Mesendoderm (in vitro differentiated cells): ENCODE results near the gene PRR14L.
"Not testable (repeated sequence)": the region's sequence is repeated elsewhere in the genome, so short reads cannot be mapped to it uniquely, and the experiment has no call there.

Source experiments
- DNase-seq: peaks from one replicate; pipeline ENCODE4 v3.0.0; 2013
- H2AK5ac ChIP-seq: 2 replicates; pipeline ENCODE4 v1.6.1; 2013; ENCODE audit warnings: low read length, inconsistent platforms
- H2BK120ac ChIP-seq: 2 replicates; pipeline ENCODE4 v1.6.1; 2013; ENCODE audit warnings: low read depth, mild to moderate bottlenecking, low read length, moderate library complexity, mixed read lengths
- H2BK15ac ChIP-seq: replicated peaks from 2 replicates; pipeline ENCODE4 v1.6.1; 2013; ENCODE audit warnings: low read depth, mild to moderate bottlenecking, moderate library complexity
- H2BK5ac ChIP-seq: 2 replicates; pipeline ENCODE4 v1.6.1; 2013; ENCODE audit warnings: low read length, inconsistent platforms
- H3K18ac ChIP-seq: 2 replicates; pipeline ENCODE4 v1.6.1; 2013; ENCODE audit warnings: mild to moderate bottlenecking, low read length, mixed read lengths
- H3K23ac ChIP-seq: one replicate; pipeline ENCODE4 v1.6.1; 2013; ENCODE audit warnings: low read length
- H3K27ac ChIP-seq: 2 replicates; pipeline ENCODE4 v1.5.1; 2013; ENCODE audit warnings: low read depth, mild to moderate bottlenecking, inconsistent platforms, low read length, moderate library complexity
- H3K27me3 ChIP-seq: 2 replicates; pipeline ENCODE4 v1.6.1; 2013; ENCODE audit warnings: low read length, control low read depth, mild to moderate bottlenecking, inconsistent platforms; ENCODE audit not compliant: insufficient read depth, poor library complexity
- H3K36me3 ChIP-seq: 2 replicates; pipeline ENCODE4 v1.6.1; 2013; ENCODE audit warnings: low read length, inconsistent platforms; ENCODE audit not compliant: control insufficient read depth, insufficient read depth
- H3K4ac ChIP-seq: one replicate; pipeline ENCODE4 v1.6.1; 2013; ENCODE audit warnings: low read depth, mild to moderate bottlenecking, low read length, moderate library complexity
- H3K4me1 ChIP-seq: 2 replicates; pipeline ENCODE4 v1.6.1; 2013; ENCODE audit warnings: low read depth, low read length, inconsistent platforms; ENCODE audit not compliant: control insufficient read depth
- H3K4me2 ChIP-seq: 2 replicates; pipeline ENCODE4 v1.6.1; 2013; ENCODE audit warnings: low read length
- H3K4me3 ChIP-seq: 2 replicates; pipeline ENCODE4 v1.5.1; 2013; ENCODE audit warnings: mild to moderate bottlenecking, low read length
- H3K56ac ChIP-seq: one replicate; pipeline ENCODE4 v1.6.1; 2013; ENCODE audit warnings: low read length
- H3K79me1 ChIP-seq: 2 replicates; pipeline ENCODE4 v1.6.1; 2013; ENCODE audit warnings: low read length, inconsistent platforms
- H3K79me2 ChIP-seq: 2 replicates; pipeline ENCODE4 v1.6.1; 2013; ENCODE audit warnings: mild to moderate bottlenecking, low read length; ENCODE audit not compliant: control insufficient read depth, insufficient read depth
- H3K9ac ChIP-seq: 2 replicates; pipeline ENCODE4 v1.6.1; 2013; ENCODE audit warnings: low read length, inconsistent platforms
- H4K5ac ChIP-seq: one replicate; pipeline ENCODE4 v1.6.1; 2013; ENCODE audit warnings: low read length
- H4K8ac ChIP-seq: one replicate; pipeline ENCODE4 v1.6.1; 2013; ENCODE audit warnings: low read depth, mild to moderate bottlenecking, control low read depth, low read length, moderate library complexity
- WGBS: extraction: QIAGEN DNeasy Blood & Tissue Kit; methylation state at CpG from one replicate; pipeline ENCODE4 v1.1.7; 2013; ENCODE audit warnings: low lambda C conversion rate, missing lambda C conversion rate; ENCODE audit not compliant: insufficient coverage; ENCODE audit errors: extremely low coverage; 5-methylcytosine and 5-hydroxymethylcytosine counted together

The PRR14L gene

GRCh38 chr22:31711226-31711625 lies 38.7 kb downstream of the PRR14L start:
- not testable (repeated sequence) for H3K18ac ChIP-seq, H2BK120ac ChIP-seq, H3K4me1 ChIP-seq, H3K9ac ChIP-seq, H2BK15ac ChIP-seq, H3K4me2 ChIP-seq, H3K79me1 ChIP-seq, H2BK5ac ChIP-seq, H4K5ac ChIP-seq, H3K4me3 ChIP-seq, H3K23ac ChIP-seq, DNase-seq, H3K27me3 ChIP-seq, H3K79me2 ChIP-seq, H3K4ac ChIP-seq, H4K8ac ChIP-seq, H3K56ac ChIP-seq, H2AK5ac ChIP-seq, H3K27ac ChIP-seq
- no CpG with 5 or more reads among the region's 12 CpGs for WGBS
- H3K36me3 ChIP-seq = peaks cover 21% of the 10 kb centered on the region

GRCh38 chr22:31707519-31707918 lies 42.4 kb downstream of the PRR14L start:
- Histone ChIP-seq H3K56ac (no peak overlapping the region), H3K18ac (no peak overlapping the region), H3K27me3 (no peaks in the 10 kb centered on the region), H3K4me1 (no peaks in the 10 kb centered on the region), H3K9ac (no peak overlapping the region), H3K23ac (no peak overlapping the region), H2BK120ac (no peak overlapping the region), H3K27ac (no peak overlapping the region), H3K4me2 (no peak overlapping the region), H3K4me3 (no peak overlapping the region), H2BK15ac (no peak overlapping the region), H3K79me1 (peaks cover 4% of the 10 kb centered on the region), H4K5ac (no peak overlapping the region), H2BK5ac (no peak overlapping the region), H4K8ac (no peak overlapping the region), H2AK5ac (no peak overlapping the region), H3K4ac (no peak overlapping the region), H3K36me3 (peaks cover 15% of the 10 kb centered on the region), H3K79me2 (no peaks in the 10 kb centered on the region)
- no CpG with 5 or more reads among the region's 8 CpGs for WGBS
- no peak for DNase-seq

DNA sequence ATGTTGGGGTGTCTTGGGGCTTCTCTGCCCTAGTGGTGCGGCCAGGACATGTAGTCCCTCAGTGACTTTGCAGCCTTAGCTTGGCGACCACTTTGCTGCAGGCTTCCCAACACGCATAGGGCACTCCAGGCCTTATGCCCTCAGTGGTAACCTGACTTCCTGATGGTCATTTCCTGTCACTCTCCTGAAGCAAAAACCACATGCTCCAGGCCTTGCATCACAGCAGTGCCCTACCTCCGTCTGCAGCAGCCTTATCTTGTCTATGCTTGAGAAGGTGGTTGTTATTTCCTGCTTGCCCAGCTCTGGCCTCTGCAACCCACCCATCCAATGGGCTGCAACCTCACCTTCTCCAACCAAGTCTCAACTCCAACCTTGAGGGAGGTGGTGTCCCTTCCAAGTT lies 54.5 kb downstream of the PRR14L start:
- no CpG with 5 or more reads among the region's 4 CpGs for WGBS
- Histone ChIP-seq H2AK5ac (no peak overlapping the region), H3K27me3 (no peaks in the 10 kb centered on the region), H3K4me2 (no peak overlapping the region), H3K23ac (no peak overlapping the region), H3K27ac (no peak overlapping the region), H3K9ac (no peak overlapping the region), H2BK5ac (no peak overlapping the region), H2BK120ac (no peak overlapping the region), H2BK15ac (no peak overlapping the region), H3K79me2 (no peaks in the 10 kb centered on the region), H3K4me1 (no peaks in the 10 kb centered on the region), H4K8ac (no peak overlapping the region), H3K18ac (no peak overlapping the region), H4K5ac (no peak overlapping the region), H3K36me3 (peaks cover 2% of the 10 kb centered on the region), H3K4ac (no peak overlapping the region), H3K56ac (no peak overlapping the region), H3K79me1 (no peaks in the 10 kb centered on the region), H3K4me3 (no peak overlapping the region)
- DNase-seq = peak; percentile 27

DNA sequence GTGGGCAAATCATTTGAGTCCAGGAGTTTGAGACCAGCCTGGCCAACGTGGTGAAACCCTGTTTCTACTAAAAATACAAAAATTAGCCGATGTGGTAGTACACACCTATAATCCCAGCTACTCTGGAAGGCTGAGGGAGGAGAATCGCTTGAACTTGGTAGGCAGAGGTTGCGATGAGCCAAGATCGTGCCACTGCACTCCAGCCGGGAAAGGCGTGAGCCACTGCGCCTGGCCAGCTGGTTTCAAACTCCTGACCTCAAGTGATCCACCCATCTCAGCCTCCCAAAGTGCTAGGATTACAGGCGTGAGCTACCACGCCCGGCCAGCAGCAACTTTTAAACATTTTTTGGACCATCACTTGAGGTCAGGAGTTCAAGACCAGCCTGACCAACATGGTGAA lies 55.9 kb downstream of the PRR14L start:
- not testable (repeated sequence) for H3K4me3 ChIP-seq, H4K5ac ChIP-seq, H3K9ac ChIP-seq, H3K27me3 ChIP-seq, H3K79me1 ChIP-seq, H3K4me2 ChIP-seq, H3K4me1 ChIP-seq, H2BK15ac ChIP-seq, H2AK5ac ChIP-seq, H3K36me3 ChIP-seq, H3K56ac ChIP-seq, H3K79me2 ChIP-seq, H4K8ac ChIP-seq, H3K4ac ChIP-seq, H3K23ac ChIP-seq, H3K18ac ChIP-seq, H2BK5ac ChIP-seq, DNase-seq, H3K27ac ChIP-seq, H2BK120ac ChIP-seq
- no CpG with 5 or more reads among the region's 11 CpGs for WGBS

- Histone ChIP-seq H3K27me3 (no peaks in the 10 kb centered on the region), H3K79me1 (no peaks in the 10 kb centered on the region), H2BK5ac (no peak overlapping the region), H4K8ac (no peak overlapping the region), H3K79me2 (no peaks in the 10 kb centered on the region), H3K27ac (no peak overlapping the region), H3K56ac (no peak overlapping the region), H3K4ac (no peak overlapping the region), H2BK120ac (no peak overlapping the region), H3K18ac (no peak overlapping the region), H3K23ac (no peak overlapping the region), H3K9ac (no peak overlapping the region), H2BK15ac (no peak overlapping the region), H4K5ac (no peak overlapping the region), H3K36me3 (peaks cover 2% of the 10 kb centered on the region), H3K4me1 (no peaks in the 10 kb centered on the region), H3K4me2 (no peak overlapping the region), H2AK5ac (no peak overlapping the region), H3K4me3 (no peak overlapping the region)
- WGBS = no CpG with 5 or more reads among the region's 1 CpG
- DNase-seq = no peak
Measured at GRCh38 chr22:31692186-31692886, 57.6 kb downstream of the PRR14L start.

DNA sequence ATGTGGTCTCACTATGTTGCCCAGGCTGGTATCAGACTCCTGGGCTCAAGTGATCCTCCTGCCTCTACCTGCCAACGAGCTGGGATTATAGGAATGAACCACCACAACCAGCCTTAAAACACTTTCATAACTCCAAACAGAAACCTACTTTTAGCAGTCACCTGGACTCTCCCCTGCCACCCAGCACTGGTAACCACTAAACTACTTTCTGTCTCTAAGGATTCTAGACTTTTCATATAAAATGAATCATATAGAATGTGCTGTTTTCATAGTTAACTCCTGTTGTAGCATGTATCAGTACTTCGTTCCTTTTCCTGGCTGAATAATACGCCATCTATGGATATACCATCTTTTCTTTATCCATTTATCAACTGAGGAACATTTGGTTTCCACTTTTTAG lies 58.5 kb downstream of the PRR14L start:
- Histone ChIP-seq H3K4me3 (no peak overlapping the region), H4K5ac (no peak overlapping the region), H3K4me2 (no peak overlapping the region), H3K4me1 (no peaks in the 10 kb centered on the region), H4K8ac (no peak overlapping the region), H2AK5ac (no peak overlapping the region), H2BK15ac (no peak overlapping the region), H2BK5ac (no peak overlapping the region), H3K18ac (no peak overlapping the region), H2BK120ac (no peak overlapping the region), H3K27ac (no peak overlapping the region), H3K9ac (no peak overlapping the region), H3K36me3 (peaks cover 2% of the 10 kb centered on the region), H3K27me3 (no peaks in the 10 kb centered on the region), H3K23ac (no peak overlapping the region), H3K4ac (no peak overlapping the region), H3K56ac (no peak overlapping the region), H3K79me2 (no peaks in the 10 kb centered on the region), H3K79me1 (no peaks in the 10 kb centered on the region)
- no peak for DNase-seq
- WGBS = no CpG with 5 or more reads among the region's 3 CpGs
